ENCODE data around the gene MYO1B. TPM values are rescaled to one million over a fixed set of nuclear protein-coding genes. Genes with fewer than 3 reads are reported as not detected.

The MYO1B gene
- total and polyA plus RNA-seq, 2 donors from 2014 or later: 24.5 to 64.8 TPM

DNA sequence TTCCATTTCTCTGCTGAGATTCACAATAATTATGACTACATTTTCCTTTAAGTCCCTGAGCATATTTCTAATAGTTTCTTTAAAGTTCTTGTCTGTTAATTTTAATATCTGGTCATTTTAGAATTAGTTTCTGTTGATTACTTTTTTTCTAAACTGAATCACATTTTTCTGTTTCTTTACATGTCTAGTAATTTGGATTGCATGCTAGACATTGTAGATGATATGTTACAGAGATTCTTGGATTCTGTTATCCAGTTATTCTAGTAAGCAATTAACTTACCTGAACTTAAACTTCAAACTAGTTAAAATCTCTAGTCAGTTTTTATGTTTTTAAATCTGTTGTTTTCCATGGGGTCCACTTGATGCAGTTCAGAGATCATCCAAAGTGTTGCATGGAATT is 214.0 kb downstream of the MYO1B start:
- H3K36me3 ChIP-seq (ENCODE audit: control insufficient read depth in 2 of 3, insufficient read depth in 3 of 3, low read length in 3 of 3): no peaks in the 10 kb centered on the region
- no peak overlapping the region for H3K9ac ChIP-seq (ENCODE audit: low read length in 3 of 3)
- FAIRE-seq (peak; percentile 76), DNase-seq (no peak)
- TF ChIP-seq, protein P1, sequence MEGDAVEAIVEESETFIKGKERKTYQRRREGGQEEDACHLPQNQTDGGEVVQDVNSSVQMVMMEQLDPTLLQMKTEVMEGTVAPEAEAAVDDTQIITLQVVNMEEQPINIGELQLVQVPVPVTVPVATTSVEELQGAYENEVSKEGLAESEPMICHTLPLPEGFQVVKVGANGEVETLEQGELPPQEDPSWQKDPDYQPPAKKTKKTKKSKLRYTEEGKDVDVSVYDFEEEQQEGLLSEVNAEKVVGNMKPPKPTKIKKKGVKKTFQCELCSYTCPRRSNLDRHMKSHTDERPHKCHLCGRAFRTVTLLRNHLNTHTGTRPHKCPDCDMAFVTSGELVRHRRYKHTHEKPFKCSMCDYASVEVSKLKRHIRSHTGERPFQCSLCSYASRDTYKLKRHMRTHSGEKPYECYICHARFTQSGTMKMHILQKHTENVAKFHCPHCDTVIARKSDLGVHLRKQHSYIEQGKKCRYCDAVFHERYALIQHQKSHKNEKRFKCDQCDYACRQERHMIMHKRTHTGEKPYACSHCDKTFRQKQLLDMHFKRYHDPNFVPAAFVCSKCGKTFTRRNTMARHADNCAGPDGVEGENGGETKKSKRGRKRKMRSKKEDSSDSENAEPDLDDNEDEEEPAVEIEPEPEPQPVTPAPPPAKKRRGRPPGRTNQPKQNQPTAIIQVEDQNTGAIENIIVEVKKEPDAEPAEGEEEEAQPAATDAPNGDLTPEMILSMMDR (IDR thresholded peaks at IDR 0.05; ENCODE audit: borderline replicate concordance, extremely low read depth, insufficient read depth): no peak
- H3K27me3 ChIP-seq (ENCODE audit: control insufficient read depth, insufficient read depth, low read length): no peaks in the 10 kb centered on the region
- H3K4me1 ChIP-seq (ENCODE audit: control insufficient read depth in 2 of 3, insufficient read depth in 2 of 3, low read depth in 1 of 3, low read length in 3 of 3): peaks cover 0 to 6% (median 1%) of the 10 kb centered on the region in 3 donors
- peaks cover 0 to 3% (median 0%) of the 10 kb centered on the region in 3 donors for H3K9me3 ChIP-seq (ENCODE audit: control insufficient read depth in 2 of 3, insufficient read depth in 1 of 3, low read length in 3 of 3)
- H3K27ac ChIP-seq (ENCODE audit: low read depth in 2 of 2, low read length in 2 of 2): no peak overlapping the region
- intact Hi-C loops (cut with DNase I): no loop called here
- no peak overlapping the region for H3K4me3 ChIP-seq (ENCODE audit: low read length in 3 of 3)

DNA sequence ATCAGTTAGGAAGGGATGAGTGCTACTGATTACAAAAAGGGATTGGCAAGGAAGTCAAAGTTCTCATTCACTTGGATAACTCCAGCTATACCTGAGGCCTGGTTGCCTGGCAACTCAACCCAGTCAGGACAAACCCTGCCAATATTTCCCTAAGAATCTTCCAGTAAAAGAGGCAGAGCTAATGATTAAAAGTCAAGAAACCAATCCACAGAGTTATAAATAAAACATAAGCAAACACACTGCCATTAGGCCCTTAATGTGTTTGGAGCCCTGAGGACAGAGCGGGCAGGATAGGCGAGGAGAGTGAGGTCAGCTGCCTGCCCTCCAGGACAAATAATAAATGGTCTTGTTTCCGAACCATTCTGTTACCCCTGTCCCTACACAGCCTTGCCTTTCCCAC is 217.2 kb downstream of the MYO1B start:
- peak overlapping the region; percentile 12 to 67 for H3K27ac ChIP-seq (ENCODE audit: low read depth in 2 of 2, low read length in 2 of 2)
- DNase-seq (peak in 4 of 5 donors; percentile 60 to 80 (median 79)), FAIRE-seq (peak; percentile 94)
- intact Hi-C loops (cut with DNase I): no loop called here
- H3K4me1 ChIP-seq (ENCODE audit: control insufficient read depth in 2 of 3, insufficient read depth in 2 of 3, low read depth in 1 of 3, low read length in 3 of 3): peaks cover 0 to 11% (median 4%) of the 10 kb centered on the region in 3 donors
- no peak overlapping the region for H3K9ac ChIP-seq (ENCODE audit: low read length in 3 of 3)
- TF ChIP-seq, protein P1 (IDR thresholded peaks at IDR 0.05; ENCODE audit: borderline replicate concordance, extremely low read depth, insufficient read depth): no peak
- H3K36me3 ChIP-seq (ENCODE audit: control insufficient read depth in 2 of 3, insufficient read depth in 3 of 3, low read length in 3 of 3): no peaks in the 10 kb centered on the region
- H3K27me3 ChIP-seq (ENCODE audit: control insufficient read depth, insufficient read depth, low read length): no peaks in the 10 kb centered on the region
- no peak overlapping the region for H3K4me3 ChIP-seq (ENCODE audit: low read length in 3 of 3)
- H3K9me3 ChIP-seq (ENCODE audit: control insufficient read depth in 2 of 3, insufficient read depth in 1 of 3, low read length in 3 of 3): peaks cover 0 to 3% (median 0%) of the 10 kb centered on the region in 3 donors

DNA sequence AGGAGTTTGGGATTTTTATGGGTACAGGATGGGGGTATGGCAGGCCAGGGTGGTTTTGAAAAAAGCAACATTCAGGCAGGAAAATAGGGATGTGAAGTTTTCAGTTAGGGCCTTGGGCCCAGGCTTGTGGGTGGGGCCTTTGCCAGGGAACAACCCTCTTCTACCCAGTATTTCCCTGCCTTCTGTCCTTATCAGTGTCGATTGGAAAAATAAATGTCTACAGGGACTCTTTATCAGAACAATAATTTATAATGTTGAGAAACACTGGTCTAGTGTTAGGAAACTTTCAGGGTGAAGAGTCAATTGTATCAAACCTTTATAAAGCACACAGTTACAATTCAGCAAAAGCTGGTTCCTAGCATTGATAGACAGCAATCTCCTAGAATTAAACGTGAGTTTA is 218.6 kb downstream of the MYO1B start:
- H3K9me3 ChIP-seq (ENCODE audit: control insufficient read depth in 2 of 3, insufficient read depth in 1 of 3, low read length in 3 of 3): peaks cover 0 to 3% (median 0%) of the 10 kb centered on the region in 3 donors
- H3K27me3 ChIP-seq (ENCODE audit: control insufficient read depth, insufficient read depth, low read length): no peaks in the 10 kb centered on the region
- H3K4me1 ChIP-seq (ENCODE audit: control insufficient read depth in 2 of 3, insufficient read depth in 2 of 3, low read depth in 1 of 3, low read length in 3 of 3): peaks cover 0 to 11% (median 4%) of the 10 kb centered on the region in 3 donors
- H3K36me3 ChIP-seq (ENCODE audit: control insufficient read depth in 2 of 3, insufficient read depth in 3 of 3, low read length in 3 of 3): no peaks in the 10 kb centered on the region
- intact Hi-C loops (cut with DNase I): no loop called here
- no peak for DNase-seq
- no peak for FAIRE-seq
- H3K9ac ChIP-seq (ENCODE audit: low read length in 3 of 3): no peak overlapping the region
- H3K27ac ChIP-seq (ENCODE audit: low read depth in 2 of 2, low read length in 2 of 2): peak overlapping the region in 1 of 2 donors; percentile 34
- TF ChIP-seq, protein P1 (IDR thresholded peaks at IDR 0.05; ENCODE audit: borderline replicate concordance, extremely low read depth, insufficient read depth): no peak
- H3K4me3 ChIP-seq (ENCODE audit: low read length in 3 of 3): no peak overlapping the region
